ENCODE measurements around the gene POLE. TPM values are rescaled to one million over a fixed set of nuclear protein-coding genes. Genes with fewer than 3 reads are reported as not detected.

POLE gene
- total RNA-seq, 3 donors from 2014 or later = 45.0 to 72.2 (median 55.1) TPM

GRCh38 chr12:132673288-132674179, 13.6 kb downstream of the POLE start:
- intact Hi-C loops (cut with DNase I, micrococcal nuclease) = no loop called here
- Histone ChIP-seq H3K36me3 (ENCODE audit: low read depth) (no peaks in the 10 kb centered on the region), H3K4me1 (ENCODE audit: low read depth) (no peaks in the 10 kb centered on the region), H3K4me3 (no peak overlapping the region), H3K9me3 (no peaks in the 10 kb centered on the region)
- no peak for TF ChIP-seq CTCF (IDR thresholded peaks at IDR 0.05)
- ATAC-seq = no peak
- DNase-seq = no peak

- Histone ChIP-seq H3K4me3 (no peak overlapping the region), H3K9me3 (no peaks in the 10 kb centered on the region), H3K36me3 (ENCODE audit: low read depth) (no peaks in the 10 kb centered on the region), H3K4me1 (ENCODE audit: low read depth) (no peaks in the 10 kb centered on the region)
- TF ChIP-seq CTCF (IDR thresholded peaks at IDR 0.05) = no peak
- DNase-seq = no peak
- no peak for ATAC-seq
- intact Hi-C loops (cut with DNase I, micrococcal nuclease) = no loop called here
These were observed 14.5 kb downstream of the POLE start for GRCh38 chr12:132672678-132673077.

GRCh38 chr12:132672116-132672515, 15.0 kb downstream of the POLE start:
- no peaks in the 10 kb centered on the region for H3K4me1 ChIP-seq (ENCODE audit: low read depth)
- no peak for TF ChIP-seq CTCF (IDR thresholded peaks at IDR 0.05)
- intact Hi-C loops (cut with DNase I, micrococcal nuclease) = no loop called here
- H3K9me3 ChIP-seq = no peaks in the 10 kb centered on the region
- no peak for ATAC-seq
- H3K36me3 ChIP-seq (ENCODE audit: low read depth) = no peaks in the 10 kb centered on the region
- no peak for DNase-seq
- H3K4me3 ChIP-seq = no peak overlapping the region

GRCh38 chr12:132669166-132669879, 17.8 kb downstream of the POLE start:
- TF ChIP-seq CTCF (IDR thresholded peaks at IDR 0.05) = no peak
- intact Hi-C loops (cut with DNase I, micrococcal nuclease) = no loop called here
- no peak for DNase-seq

GRCh38 chr12:132668191-132669088, 18.7 kb downstream of the POLE start:
- intact Hi-C loops (cut with DNase I, micrococcal nuclease) = no loop called here
- no peak for TF ChIP-seq CTCF (IDR thresholded peaks at IDR 0.05)
- Histone ChIP-seq H3K36me3 (ENCODE audit: low read depth) (no peaks in the 10 kb centered on the region), H3K4me3 (no peak overlapping the region), H3K4me1 (ENCODE audit: low read depth) (no peaks in the 10 kb centered on the region), H3K9me3 (no peaks in the 10 kb centered on the region)
- ATAC-seq (no peak), DNase-seq (no peak)

More at GRCh38 chr12:132669166-132669879, 17.8 kb downstream of the POLE start:
- no peaks in the 10 kb centered on the region for H3K9me3 ChIP-seq
- no peaks in the 10 kb centered on the region for H3K4me1 ChIP-seq (ENCODE audit: low read depth)
- H3K36me3 ChIP-seq (ENCODE audit: low read depth) = no peaks in the 10 kb centered on the region
- no peak overlapping the region for H3K4me3 ChIP-seq
- ATAC-seq = no peak
